GM19467 (cell line): Measurements from ENCODE around the gene CSH2.

Experiments
- ATAC-seq: cut with Tn5 transposase; IDR thresholded peaks from one replicate; pipeline ENCODE4 v1.9.1; 2021; ENCODE audit warnings: mild to moderate bottlenecking, moderate library complexity; ENCODE audit not compliant: unreplicated experiment

The CSH2 gene

DNA sequence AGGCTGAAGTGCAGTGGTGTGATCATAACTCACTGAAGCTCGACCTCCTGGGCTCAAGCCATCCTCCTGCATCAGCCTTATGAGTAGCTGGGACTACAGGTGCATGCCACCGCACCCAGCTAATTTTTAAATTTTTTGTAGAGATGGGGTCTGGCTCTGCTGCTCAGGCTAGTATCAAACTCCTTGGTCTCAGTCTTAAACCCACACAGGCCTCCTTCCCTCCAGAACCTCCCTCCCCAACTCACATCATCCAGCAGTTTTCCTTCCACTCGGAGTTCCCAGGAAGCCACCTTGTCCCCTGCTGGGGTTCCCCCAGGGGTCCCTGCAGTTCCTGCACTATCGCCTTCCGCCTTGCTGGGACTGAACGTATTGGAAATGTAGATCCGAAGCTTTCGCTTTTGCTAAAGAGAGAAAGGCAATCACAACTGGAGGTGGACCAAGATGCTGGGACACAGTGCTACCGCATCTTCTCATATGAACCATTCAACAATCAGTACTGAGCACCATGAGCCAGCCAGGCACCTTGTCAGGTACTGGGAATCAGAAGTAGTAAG lies 38.2 kb downstream of the CSH2 start:
- ATAC-seq, result no peak

DNA sequence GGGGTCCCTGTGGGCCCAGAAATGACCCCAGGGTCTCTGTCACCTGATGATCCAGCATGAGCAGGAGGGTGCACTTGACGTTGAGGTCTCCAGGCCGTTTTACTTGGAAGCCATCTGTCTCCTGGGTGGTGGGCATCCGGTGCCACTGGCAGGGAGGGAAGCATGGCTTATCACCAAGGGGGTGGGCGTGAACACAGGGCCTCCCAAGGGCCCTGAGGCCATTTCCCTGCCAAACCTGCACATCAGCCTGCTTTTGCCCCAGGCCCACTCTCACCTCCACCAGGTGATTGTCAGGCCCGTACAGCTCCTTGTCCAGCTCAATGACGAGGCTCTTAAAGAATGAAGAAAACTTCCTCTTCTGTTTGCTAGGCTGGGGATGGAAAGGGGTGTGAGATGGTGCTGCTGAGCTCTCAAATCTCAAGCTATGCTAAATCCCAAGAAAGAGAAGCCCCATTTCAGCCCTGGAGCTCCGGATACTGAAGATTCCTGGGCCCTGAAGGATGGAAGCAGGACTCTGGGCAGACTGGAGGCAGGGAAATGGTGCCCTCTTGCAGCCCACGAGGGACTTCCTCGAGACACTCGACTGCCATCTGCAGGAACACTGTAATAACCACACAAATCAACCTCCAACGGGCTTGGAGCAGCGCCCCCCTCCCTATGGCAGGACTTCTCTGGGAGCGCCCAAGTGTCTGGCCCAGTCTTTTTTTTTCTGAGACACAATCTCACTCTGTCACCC lies 38.9 kb downstream of the CSH2 start:
- ATAC-seq, result peak; percentile 66

DNA sequence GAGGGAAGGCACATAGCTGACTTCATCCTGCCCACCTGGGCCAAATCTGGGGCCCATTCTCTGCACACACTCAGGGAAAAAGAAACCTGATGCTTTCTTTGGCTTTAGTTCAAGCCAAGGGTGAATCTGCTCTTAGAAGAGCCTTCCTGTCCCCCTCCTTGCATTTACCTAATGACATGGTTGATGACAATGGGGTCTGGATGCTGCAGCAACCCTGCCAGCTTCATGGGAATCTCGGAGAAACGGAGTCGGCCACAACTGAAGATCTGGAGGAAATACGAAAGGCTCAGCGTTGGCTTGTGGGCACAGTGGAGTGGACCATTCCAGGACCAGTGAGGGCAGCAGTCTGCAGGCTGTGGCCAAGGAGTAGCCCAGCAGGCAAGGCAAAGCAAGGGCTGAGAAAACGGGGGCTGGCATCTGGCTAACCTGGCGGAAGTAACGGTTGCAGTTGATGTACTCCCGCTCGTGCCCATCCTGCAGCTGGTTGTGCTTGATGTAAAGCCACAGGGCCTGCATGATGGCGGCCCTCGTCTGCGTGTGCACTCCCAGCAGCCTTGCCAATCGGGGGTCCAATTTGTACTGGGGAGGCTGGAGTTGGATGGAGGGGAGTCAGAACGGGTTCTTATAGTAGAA lies 39.6 kb downstream of the CSH2 start:
- ATAC-seq, result no peak

DNA sequence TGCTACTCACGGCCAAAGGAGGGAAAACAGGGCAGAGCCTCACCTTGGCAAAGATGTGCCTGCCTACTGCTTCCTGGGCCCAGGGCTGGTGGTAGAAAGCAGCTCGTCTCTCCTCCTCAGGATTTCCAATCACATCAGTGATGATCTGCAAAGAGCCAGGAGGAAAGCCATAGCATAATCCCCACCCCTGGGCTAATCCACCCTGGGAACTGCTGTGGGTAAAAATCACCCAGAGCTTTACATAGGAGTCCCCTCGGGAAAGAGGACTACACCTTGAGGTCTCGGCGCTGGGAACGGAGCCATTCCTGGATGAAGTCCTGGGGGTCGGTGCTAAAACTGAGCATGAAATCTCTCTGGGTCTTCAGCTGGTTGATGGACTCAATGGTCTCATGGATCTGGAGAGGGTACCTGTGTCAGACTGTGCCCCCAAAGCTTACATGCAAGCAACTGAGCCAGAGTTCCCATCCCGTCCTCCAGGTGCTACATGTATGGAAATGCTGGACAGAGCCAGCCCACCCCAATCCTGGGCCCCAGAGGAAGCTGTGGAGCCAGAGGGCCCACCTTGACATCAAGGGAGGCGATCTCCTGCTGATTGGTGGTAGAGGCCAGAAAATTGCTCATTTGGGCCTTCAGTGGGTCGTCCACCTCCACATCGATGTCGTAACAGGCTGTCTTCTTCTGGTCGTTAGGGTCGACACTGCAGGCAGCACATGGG lies 40.3 kb downstream of the CSH2 start:
- ATAC-seq, result no peak

DNA sequence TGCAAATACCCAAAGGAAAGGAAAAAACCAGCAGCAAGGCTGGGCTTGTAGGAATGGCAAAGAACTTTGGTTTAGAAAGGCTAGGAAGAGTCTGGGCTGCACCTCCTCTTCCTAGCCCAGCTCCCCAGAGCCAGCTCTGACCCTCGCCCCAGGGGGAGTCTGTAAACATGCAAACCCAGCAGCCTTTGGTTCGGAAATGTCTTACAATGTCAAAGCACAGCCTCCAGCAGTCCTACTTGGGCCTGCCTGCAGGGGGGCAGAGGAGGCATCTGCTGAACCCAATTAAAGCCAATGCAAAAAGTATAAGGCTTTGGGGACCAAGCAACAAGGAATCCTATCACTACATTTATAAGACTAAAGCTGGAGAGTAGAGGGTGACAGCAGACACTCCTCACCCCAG lies 41.0 kb downstream of the CSH2 start:
- ATAC-seq, result no peak

DNA sequence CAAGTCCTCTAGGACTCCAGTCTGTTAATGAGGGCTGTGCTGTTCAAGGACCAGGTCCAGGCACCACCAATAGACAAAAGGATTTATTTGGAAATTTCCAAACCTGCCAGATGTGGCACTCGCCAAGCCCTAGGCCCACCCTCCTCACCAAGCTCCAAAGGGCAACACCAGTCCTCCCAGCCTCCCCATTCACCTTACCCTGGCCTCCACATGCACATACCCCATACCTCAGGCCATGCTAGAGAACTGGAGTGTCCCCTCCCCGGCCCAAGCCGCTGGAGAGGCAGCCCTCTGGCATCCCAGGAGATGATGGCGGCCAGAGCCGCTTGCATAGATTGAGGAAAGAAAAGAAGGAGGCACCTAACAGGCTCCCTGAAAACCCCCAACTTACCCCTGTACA lies 41.5 kb downstream of the CSH2 start:
- ATAC-seq, result no peak

DNA sequence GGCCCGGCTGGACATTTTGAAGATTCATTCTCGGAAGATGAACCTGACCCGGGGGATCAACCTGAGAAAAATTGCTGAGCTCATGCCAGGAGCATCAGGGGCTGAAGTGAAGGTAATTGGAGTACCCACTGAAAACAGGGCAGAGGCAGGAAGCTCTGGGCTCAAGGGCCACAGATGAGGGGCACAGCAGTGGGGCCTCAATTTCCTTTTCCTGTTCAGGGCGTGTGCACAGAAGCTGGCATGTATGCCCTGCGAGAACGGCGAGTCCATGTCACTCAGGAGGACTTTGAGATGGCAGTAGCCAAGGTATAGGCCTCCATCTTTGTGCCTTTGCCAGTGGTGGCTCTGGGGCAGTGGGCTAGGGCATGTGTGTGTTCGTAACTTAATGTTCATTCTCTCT lies 42.0 kb downstream of the CSH2 start:
- ATAC-seq, result no peak

DNA sequence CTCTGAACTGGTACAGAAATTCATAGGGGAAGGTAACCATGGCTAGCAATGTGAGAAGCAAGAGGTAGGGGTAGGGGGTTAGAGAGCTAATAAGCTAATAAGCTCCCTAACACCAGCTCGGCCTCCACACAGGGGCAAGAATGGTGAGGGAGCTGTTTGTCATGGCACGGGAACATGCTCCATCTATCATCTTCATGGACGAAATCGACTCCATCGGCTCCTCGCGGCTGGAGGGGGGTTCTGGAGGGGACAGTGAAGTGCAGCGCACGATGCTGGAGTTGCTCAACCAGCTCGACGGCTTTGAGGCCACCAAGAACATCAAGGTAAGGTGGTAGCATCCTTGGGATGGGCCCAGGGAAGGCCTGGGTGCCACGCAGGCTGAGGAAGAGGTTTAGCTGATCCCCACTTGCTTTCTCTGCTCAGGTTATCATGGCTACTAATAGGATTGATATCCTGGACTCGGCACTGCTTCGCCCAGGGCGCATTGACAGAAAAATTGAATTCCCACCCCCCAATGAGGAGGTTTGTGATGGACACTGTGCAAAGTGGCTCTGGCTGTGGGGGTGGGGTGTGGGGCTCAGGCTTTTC lies 42.5 kb downstream of the CSH2 start:
- ATAC-seq, result no peak

DNA sequence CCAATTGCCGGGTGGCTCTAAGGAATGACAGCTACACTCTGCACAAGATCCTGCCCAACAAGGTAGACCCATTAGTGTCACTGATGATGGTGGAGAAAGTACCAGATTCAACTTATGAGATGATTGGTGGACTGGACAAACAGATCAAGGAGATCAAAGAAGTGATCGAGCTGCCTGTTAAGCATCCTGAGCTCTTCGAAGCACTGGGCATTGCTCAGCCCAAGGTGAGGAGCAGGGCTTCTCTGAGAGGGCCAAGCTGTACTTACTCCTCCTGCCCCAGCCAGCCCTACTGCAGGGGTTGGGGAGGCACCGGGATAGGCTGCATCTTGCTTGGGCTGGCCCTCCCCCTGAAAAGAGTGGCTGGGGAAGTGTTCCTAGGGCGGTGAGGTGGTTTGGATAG lies 43.2 kb downstream of the CSH2 start:
- no peak for ATAC-seq

DNA sequence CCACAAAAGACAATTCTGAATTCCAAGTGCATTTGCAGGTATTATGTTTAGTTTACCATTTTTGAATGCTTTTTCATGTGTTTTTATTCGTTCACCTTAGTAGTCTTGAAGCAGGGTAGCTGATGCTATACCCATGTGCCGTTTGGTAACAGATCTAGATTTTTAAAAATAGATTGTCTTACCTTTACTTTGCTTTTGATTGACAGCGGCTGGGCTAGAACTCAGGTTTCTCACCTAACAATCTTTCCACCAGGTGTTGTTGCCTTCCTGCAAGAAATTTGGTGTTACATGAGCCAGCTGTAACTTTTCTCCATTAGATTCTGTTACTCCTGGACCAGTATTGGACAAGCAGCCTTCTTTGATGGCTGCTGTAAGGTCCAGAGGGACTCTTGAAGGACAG lies 44.5 kb downstream of the CSH2 start:
- no peak for ATAC-seq

DNA sequence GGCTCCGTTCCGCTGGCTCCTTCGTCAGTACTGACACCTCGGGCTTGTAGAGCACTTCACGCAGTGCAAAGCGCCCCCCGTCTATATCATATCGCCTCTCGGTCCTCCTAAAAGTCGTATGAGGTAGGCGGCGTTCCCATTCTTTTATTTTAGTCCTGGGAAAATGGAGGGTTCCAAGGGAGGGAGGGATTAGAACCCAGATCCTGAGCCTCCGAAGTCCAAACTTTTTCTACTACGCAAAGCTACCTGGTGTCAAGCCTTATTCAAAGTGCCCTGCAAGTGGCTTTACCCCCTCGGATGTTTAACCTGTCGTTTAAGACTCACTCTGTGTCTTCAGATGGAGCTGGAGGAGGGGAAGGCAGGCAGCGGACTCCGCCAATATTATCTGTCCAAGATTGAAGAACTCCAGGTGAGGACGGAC lies 45.7 kb downstream of the CSH2 start:
- ATAC-seq, result no peak

DNA sequence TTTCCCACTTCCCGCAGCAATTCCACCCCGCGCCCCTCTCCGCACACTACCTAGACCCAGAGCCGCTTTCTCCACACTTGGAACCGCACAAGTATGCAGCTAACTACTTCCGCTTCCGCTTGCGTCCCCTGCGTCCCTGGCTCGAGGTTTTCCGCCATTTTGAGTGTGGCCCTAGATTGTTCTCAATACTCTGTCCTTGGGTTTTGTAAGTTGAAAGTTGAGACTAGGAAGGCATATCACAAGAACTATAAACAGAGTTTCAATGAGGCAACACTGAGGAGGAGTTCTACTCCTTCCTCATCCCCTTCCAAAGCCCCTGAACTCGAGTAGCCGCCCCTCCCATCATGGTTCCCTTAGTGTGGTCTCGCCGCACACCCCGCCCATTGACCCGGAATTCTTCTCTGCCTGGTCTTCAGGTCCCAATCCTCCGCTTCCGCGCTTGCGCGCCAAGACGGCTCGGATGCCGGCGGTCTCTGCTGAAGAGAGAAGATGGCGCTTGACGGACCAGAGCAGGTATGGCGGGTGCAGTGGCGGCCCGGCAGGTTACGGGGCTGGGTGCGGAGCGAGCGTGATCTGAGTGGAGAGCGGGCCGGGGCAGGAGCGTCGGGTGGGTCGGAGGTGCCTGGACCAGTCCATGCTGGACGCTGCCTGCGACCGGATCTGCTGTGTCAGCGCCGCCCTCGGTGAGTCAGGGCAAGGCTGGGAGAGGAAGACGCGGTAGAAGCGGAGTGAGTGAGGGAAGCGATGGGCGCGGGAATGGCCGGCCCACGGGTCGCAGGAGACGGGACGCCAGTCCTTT lies 46.3 kb downstream of the CSH2 start, which contains the start of the genes FTSJ3 and PSMC5:
Gene FTSJ3, minus strand, starts transcription at position 662 of the 799 bp plus-strand sequence. CDS start 761 bp downstream, outside the sequence.
Gene PSMC5, plus strand, starts transcription at position 430 of the 799 bp plus-strand sequence. Its CDS starts 60 bp downstream, at position 490.
- ATAC-seq, result peak; percentile 78

DNA sequence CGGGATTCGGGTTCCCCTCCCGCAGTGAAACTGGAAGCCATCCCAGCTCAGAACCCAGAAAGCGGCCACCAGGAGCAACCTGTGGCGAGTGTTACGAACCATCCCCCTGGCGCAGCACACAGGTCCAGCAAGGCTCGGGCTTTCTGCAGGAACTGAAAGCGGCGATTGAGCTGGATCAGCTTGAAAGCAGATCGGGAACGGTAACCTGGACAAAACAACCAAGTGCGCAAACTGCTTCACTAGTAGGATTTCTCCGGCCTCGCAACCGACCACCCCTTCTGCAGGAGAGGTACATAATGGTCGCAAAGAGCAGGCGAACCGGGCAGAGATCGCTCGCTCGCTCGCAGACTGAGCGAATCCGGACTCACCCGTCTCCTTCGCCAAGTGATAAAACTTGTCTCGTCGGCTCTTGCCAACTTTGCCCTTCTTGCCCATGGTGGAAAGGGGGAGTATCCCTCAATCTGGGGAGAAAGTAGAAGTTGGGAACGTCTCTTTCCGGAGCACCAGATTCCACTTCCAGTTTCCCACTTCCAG lies 46.9 kb downstream of the CSH2 start:
- ATAC-seq, result peak; percentile 12

DNA sequence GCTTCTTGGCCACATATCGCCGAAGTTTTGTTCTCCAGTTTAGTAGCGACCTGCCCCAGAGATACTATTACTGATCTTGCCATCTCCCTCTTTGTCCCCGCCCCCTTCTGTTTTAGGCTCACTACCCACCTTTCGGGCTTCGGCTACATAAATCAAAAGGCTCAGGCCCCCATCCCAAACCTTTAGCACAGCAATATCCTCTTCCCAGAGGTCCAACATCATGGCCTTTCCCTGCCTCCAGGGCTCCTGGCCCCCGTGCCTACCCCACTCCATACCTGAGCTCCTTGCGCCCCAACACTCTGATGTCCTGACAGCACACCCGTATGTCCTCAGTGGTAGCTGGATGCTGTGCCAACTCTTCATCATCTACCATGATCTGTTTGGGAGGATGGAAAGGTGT lies 49.1 kb downstream of the CSH2 start:
- ATAC-seq, result no peak

DNA sequence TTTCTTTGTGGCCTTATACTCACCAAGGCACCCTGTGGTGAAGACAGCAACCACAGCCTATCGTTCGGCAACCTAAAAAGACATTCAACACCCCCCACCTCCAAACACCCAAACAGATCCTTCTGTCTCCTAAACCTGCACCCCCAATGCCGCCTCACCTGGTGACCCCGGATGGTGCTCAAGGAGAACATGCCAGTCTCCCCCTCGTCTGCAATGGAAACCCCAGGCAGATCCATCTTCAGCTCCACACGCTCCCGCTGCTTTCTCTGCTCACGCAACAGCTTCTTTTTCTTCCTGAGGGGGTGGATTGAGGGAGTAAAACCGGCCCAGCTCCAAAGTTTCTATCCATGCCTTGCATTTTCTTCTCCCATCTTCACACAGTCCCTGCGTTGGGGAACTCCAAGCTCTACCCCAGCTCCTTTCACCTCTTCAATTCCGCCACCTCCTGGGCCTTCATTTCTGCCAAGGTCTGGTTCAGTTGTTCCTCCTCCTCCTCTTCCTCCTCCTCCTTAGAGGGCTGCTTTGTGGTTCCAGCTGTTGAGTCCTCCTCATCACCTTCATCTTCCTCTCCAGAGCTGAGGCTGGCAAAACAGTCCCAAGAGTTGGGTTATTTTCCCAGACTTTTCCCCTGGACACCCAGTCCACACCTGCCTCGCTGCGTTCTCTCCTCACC lies 49.7 kb downstream of the CSH2 start:
- no peak for ATAC-seq

DNA sequence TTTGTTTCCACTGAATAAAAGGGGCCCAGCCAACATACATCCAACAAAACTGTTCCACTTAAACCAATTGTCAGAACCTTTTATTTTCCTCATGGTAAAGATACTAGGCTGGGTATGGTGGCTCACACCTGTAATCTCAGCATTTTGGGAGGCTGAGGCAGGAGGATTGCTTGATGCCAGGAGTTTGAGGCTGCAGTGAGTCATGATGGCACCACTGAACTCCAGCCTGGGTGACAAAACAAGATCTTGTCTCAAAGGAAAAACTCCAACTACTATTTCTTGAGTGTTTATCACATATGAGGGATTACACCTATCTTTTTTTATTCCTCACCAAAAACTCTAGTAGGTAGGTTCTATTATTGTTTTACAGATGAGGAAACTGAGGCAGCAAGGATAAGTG lies 50.9 kb downstream of the CSH2 start:
- no peak for ATAC-seq
